Measurements from ENCODE around the gene CLDND2. TPM values are rescaled to one million over a fixed set of nuclear protein-coding genes. Genes with fewer than 3 reads are reported as not detected.

CLDND2 gene
- total and polyA plus RNA-seq, 2 of the 8 experiments (the other 6 are each of a cell fraction or from before 2014, with no cell fraction given) = 0.21 to 0.56 TPM

- Histone ChIP-seq H3K14ac (ENCODE audit: insufficient read length) (no peak overlapping the region), H3K4me2 (ENCODE audit: insufficient read depth in 1 of 2, low read depth in 2 of 2, low read length in 2 of 2) (no peak overlapping the region), H3K79me1 (ENCODE audit: low read depth, low read length) (no peaks in the 10 kb centered on the region), H2BK20ac (ENCODE audit: low read length) (no peak overlapping the region), H3K9me3 (ENCODE audit: insufficient read depth in 2 of 2, low read depth in 1 of 2, low read length in 1 of 2) (no peaks in the 10 kb centered on the region), H3K18ac (ENCODE audit: extremely low read depth, low read length) (no peak overlapping the region), H3K27me3 (replicated peaks in 1 of 4; ENCODE audit: control insufficient read depth in 3 of 4, extremely low read depth in 1 of 4, insufficient read depth in 3 of 4, low read length in 3 of 4) (no peaks in the 10 kb centered on the region), H4K8ac (ENCODE audit: extremely low read depth, insufficient read depth, low read length) (no peak overlapping the region), H4K5ac (ENCODE audit: insufficient read length, low read depth, low read length) (no peak overlapping the region), H3K36me3 (ENCODE audit: control insufficient read depth in 2 of 4, insufficient read depth in 4 of 4, low read length in 3 of 4) (peaks cover 0 to 3% (median 0%) of the 10 kb centered on the region in 4 experiments; a peak in 1 of 8 replicates), H3K4me1 (replicated peaks in 1 of 4; ENCODE audit: control insufficient read depth in 3 of 4, insufficient read depth in 4 of 4, low read length in 3 of 4) (peaks cover 0 to 7% (median under 1%) of the 10 kb centered on the region in 4 experiments; a peak in 4 of 7 replicates), H2AK5ac (ENCODE audit: low read depth, low read length) (no peak overlapping the region), H3K79me2 (ENCODE audit: control insufficient read depth in 1 of 2, insufficient read depth in 2 of 2, low read length in 2 of 2) (peaks cover 0 to 5% of the 10 kb centered on the region in 2 experiments; a peak in 2 of 4 replicates), H3K4ac (replicated peaks; ENCODE audit: insufficient read length, low read depth, low read length) (no peak overlapping the region), H3K9ac (replicated peaks in 1 of 4; ENCODE audit: extremely low read depth in 1 of 4, low read depth in 3 of 4, low read length in 3 of 4) (no peak overlapping the region), H3K23me2 (ENCODE audit: low read depth, low read length) (peaks cover 9% of the 10 kb centered on the region), H2BK12ac (ENCODE audit: low read depth, low read length) (no peak overlapping the region), H3K27ac (ENCODE audit: low read depth, low read length) (no peak overlapping the region), H2BK15ac (ENCODE audit: low read length) (no peak overlapping the region), H2BK5ac (ENCODE audit: low read depth, low read length) (no peak overlapping the region), H2BK120ac (replicated peaks; ENCODE audit: low read depth, low read length) (no peak overlapping the region), H3K23ac (ENCODE audit: insufficient read length) (no peak overlapping the region), H4K91ac (replicated peaks; ENCODE audit: insufficient read length, low read length) (no peak overlapping the region), H2AFZ (ENCODE audit: low read length) (no peak overlapping the region), H3K4me3 (ENCODE audit: extremely low read depth in 1 of 4, insufficient read depth in 2 of 4, low read depth in 3 of 4, low read length in 4 of 4) (no peak overlapping the region), H4K20me1 (replicated peaks in 1 of 2; ENCODE audit: control insufficient read depth in 1 of 2, insufficient read depth in 2 of 2, low read length in 2 of 2) (no peaks in the 10 kb centered on the region), H3K56ac (replicated peaks; ENCODE audit: insufficient read length, low read depth, low read length) (no peak overlapping the region)
- ChIA-PET CTCF (ENCODE audit: partially characterized antibody) (interaction anchor here (1.1 kb wide), 1 partner anchor 28 kb away, joined by 3 read pairs; no protein-coding TSS in a partner anchor), POLR2A (ENCODE audit: partially characterized antibody) (interaction anchor here (1.3 kb wide), 1 partner anchor 20 kb away, joined by 4 read pairs; no protein-coding TSS in a partner anchor)
- no peak for DNase-seq (ENCODE audit: low read depth in 1 of 2, low spot score in 2 of 2)
- no peak for FAIRE-seq
- WGBS, 2 experiments (ENCODE audit: extremely low coverage in 1 of 2, insufficient coverage in 1 of 2, insufficient read length in 1 of 2, insufficient replicate concordance in 2 of 2, low coverage in 1 of 2, low lambda C conversion rate in 2 of 2, missing lambda C conversion rate in 1 of 2) = 88% methylated on average over 1 of the region's 1 CpG; no CpG with 5 or more reads in 1 of the 2 experiments
- no peak for TF ChIP-seq RBBP5 (IDR thresholded peaks at IDR 0.05; ENCODE audit: borderline replicate concordance, low read depth, low read length)
- TF ChIP-seq BRCA1 (IDR thresholded peaks at IDR 0.05; ENCODE audit: low read depth, low read length) = no peak
- TF ChIP-seq POLR2A (IDR thresholded peaks at IDR 0.05; ENCODE audit: control extremely low read depth in 1 of 2, low read depth in 2 of 2, low read length in 2 of 2) = no peak
- TF ChIP-seq SIX5 (IDR thresholded peaks at IDR 0.05; ENCODE audit: low read depth, low read length) = no peak
- TF ChIP-seq TAF7 (optimal IDR thresholded peaks at IDR 0.05; ENCODE audit: borderline replicate concordance, low read depth, low read length) = no peak
- no peak for TF ChIP-seq SP1 (IDR thresholded peaks at IDR 0.05; ENCODE audit: low read depth, low read length)
- TF ChIP-seq POU5F1 (IDR thresholded peaks at IDR 0.05; ENCODE audit: low read depth, low read length) = no peak
- TF ChIP-seq JUND (IDR thresholded peaks at IDR 0.05; ENCODE audit: low read length) = no peak
- TF ChIP-seq ATF2 (IDR thresholded peaks at IDR 0.05; ENCODE audit: low read length) = no peak
- TF ChIP-seq CBX8 (IDR thresholded peaks at IDR 0.05; ENCODE audit: borderline replicate concordance, low read depth, low read length) = no peak
- no peak for TF ChIP-seq HDAC6 (IDR thresholded peaks at IDR 0.05; ENCODE audit: low read depth, low read length)
- no peak for TF ChIP-seq SIRT6 (IDR thresholded peaks at IDR 0.05; ENCODE audit: low read length)
Observed at GRCh38 chr19:51392701-51393100, 23.9 kb upstream of the CLDND2 start.

All from H1 (cell line).